IPS DF 6.9 (cell line): ENCODE results near the gene SOST.

Source experiments
- DNase-seq: peaks from one replicate; pipeline ENCODE4 v3.0.0-alpha.2; 2013; ENCODE audit warnings: low read depth, low spot score
- H3K27ac ChIP-seq: one replicate; pipeline ENCODE4 v1.5.1; 2013; ENCODE audit warnings: low read length, control low read depth
- H3K27me3 ChIP-seq: 2 replicates; pipeline ENCODE4 v1.6.1; 2013; ENCODE audit warnings: mild to moderate bottlenecking, low read length; ENCODE audit not compliant: control insufficient read depth, insufficient read depth
- H3K36me3 ChIP-seq: 2 replicates; pipeline ENCODE4 v1.6.1; 2013; ENCODE audit warnings: low read length; ENCODE audit not compliant: control insufficient read depth, insufficient read depth
- H3K4me1 ChIP-seq: 2 replicates; pipeline ENCODE4 v1.6.1; 2013; ENCODE audit warnings: low read length; ENCODE audit not compliant: control insufficient read depth, insufficient read depth
- H3K4me3 ChIP-seq: 2 replicates; pipeline ENCODE4 v1.5.1; 2013; ENCODE audit warnings: mild to moderate bottlenecking, low read length
- H3K9me3 ChIP-seq: 2 replicates; pipeline ENCODE4 v1.6.1; 2013; ENCODE audit warnings: low read length, inconsistent platforms; ENCODE audit not compliant: control insufficient read depth, insufficient read depth
- WGBS: extraction: QIAGEN DNeasy Blood & Tissue Kit; methylation state at CpG from one replicate; pipeline ENCODE4 v1.1.7; 2013; ENCODE audit warnings: mixed read lengths, missing lambda C conversion rate; ENCODE audit not compliant: insufficient read length, insufficient coverage; 5-methylcytosine and 5-hydroxymethylcytosine counted together

SOST gene

GRCh38 chr17:43789482-43789881 lies 30.9 kb upstream of the SOST start:
- no peak for DNase-seq
- no peak overlapping the region for H3K27ac ChIP-seq
- no CpG with 5 or more reads among the region's 1 CpG for WGBS
- no peaks in the 10 kb centered on the region for H3K36me3 ChIP-seq
- H3K9me3 ChIP-seq = no peaks in the 10 kb centered on the region
- no peaks in the 10 kb centered on the region for H3K27me3 ChIP-seq
- no peaks in the 10 kb centered on the region; the same call in 1 of the 2 replicates for H3K4me1 ChIP-seq
- H3K4me3 ChIP-seq = no peak overlapping the region

GRCh38 chr17:43788540-43788939 lies 29.9 kb upstream of the SOST start:
- Histone ChIP-seq H3K4me3 (no peak overlapping the region), H3K27ac (no peak overlapping the region), H3K4me1 (no peaks in the 10 kb centered on the region; the same call in 1 of the 2 replicates), H3K36me3 (no peaks in the 10 kb centered on the region), H3K9me3 (no peaks in the 10 kb centered on the region), H3K27me3 (no peaks in the 10 kb centered on the region)
- DNase-seq = no peak
- no CpG with 5 or more reads among the region's 5 CpGs for WGBS

GRCh38 chr17:43787728-43788127 lies 29.1 kb upstream of the SOST start:
- Histone ChIP-seq H3K27me3 (no peaks in the 10 kb centered on the region), H3K4me1 (no peaks in the 10 kb centered on the region; the same call in 1 of the 2 replicates), H3K4me3 (no peak overlapping the region), H3K9me3 (no peaks in the 10 kb centered on the region), H3K36me3 (no peaks in the 10 kb centered on the region), H3K27ac (no peak overlapping the region)
- WGBS = no CpG with 5 or more reads among the region's 2 CpGs
- DNase-seq = no peak

DNA sequence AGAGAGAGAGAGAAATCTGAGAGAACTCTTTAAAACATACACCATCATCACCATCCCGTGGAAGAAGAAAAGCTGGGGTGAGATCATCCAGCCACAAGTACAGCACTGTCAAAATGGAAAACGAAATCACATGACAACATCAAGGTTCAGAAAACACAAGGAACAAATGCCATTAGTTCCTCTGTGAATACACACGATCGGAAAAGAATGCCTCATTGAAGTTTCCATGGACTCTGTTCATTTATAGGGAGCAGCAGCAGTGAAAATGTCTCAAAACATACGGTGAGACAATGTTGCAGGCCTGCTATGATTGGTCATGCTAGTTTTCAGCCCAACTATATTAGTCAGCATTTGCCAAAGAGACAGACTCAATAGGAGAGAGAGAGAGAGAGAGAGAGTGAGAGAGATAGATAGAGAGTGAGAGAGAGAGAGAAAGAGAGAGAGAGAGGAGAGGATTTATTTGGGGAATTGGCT lies 26.1 kb upstream of the SOST start:
- WGBS = no CpG with 5 or more reads among the region's 5 CpGs
- Histone ChIP-seq H3K27ac (no peak overlapping the region), H3K4me3 (no peak overlapping the region), H3K9me3 (no peaks in the 10 kb centered on the region), H3K27me3 (no peaks in the 10 kb centered on the region), H3K4me1 (peaks cover 2% of the 10 kb centered on the region; the same call in 1 of the 2 replicates), H3K36me3 (no peaks in the 10 kb centered on the region)
- DNase-seq = no peak

DNA sequence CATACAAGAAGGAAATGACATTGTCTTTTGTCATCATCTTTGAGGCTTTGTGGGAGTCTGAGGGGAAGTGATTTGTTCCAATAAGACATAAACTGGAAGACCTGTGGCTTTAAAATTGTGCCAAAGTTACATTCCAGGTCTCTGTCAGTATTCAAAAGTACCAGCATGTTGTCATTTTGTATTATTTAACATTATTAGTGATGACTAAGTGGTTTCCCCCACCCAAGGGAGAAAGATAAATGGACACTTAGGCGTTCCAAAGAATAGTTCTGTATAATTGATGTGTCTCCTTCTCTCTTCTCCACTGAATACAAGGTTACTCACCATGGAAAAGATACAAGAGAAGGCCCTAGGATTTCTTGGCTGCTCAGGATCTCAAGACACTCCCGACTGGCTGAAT lies 25.5 kb upstream of the SOST start:
- no CpG with 5 or more reads among the region's 2 CpGs for WGBS
- DNase-seq = no peak
- Histone ChIP-seq H3K4me3 (no peak overlapping the region), H3K27me3 (no peaks in the 10 kb centered on the region), H3K9me3 (no peaks in the 10 kb centered on the region), H3K4me1 (peaks cover 4% of the 10 kb centered on the region; the same call in 1 of the 2 replicates), H3K27ac (no peak overlapping the region), H3K36me3 (no peaks in the 10 kb centered on the region)

- no peak for DNase-seq
- WGBS = no CpG with 5 or more reads among the region's 15 CpGs
- Histone ChIP-seq H3K9me3 (no peaks in the 10 kb centered on the region), H3K27ac (no peak overlapping the region), H3K4me3 (no peak overlapping the region), H3K4me1 (peaks cover 4% of the 10 kb centered on the region; the same call in 1 of the 2 replicates), H3K27me3 (no peaks in the 10 kb centered on the region), H3K36me3 (no peaks in the 10 kb centered on the region)
Observed at GRCh38 chr17:43782913-43783680, 24.5 kb upstream of the SOST start.

DNA sequence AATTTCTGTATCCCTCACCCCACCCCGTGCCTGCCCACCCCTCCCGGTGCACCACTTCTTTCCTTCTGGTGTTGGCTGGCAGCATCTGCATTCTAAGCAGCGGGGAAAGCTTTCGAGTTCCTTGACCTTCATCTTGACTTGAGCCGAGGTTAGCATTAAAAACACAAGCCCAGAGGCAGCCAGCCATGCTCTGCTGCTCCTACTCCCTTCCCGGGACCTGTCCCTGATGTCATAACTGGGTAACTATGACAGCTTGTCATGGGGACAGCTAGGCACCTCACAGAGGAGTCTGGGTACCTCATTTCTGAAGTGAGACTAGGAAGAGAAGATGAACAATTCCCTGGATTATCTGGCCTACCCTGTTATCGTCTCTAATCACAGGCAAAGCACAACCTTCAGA lies 21.5 kb upstream of the SOST start, which contains the start of gene CFAP97D1:
Gene CFAP97D1, plus strand, starts transcription at position 301 of the 400 bp plus-strand sequence. Its CDS starts 28 bp downstream, at position 329.
- Histone ChIP-seq H3K27ac (no peak within 1 kb of the TSS), H3K27me3 (no peaks in the 10 kb centered on the region), H3K9me3 (no peaks in the 10 kb centered on the region), H3K36me3 (no peaks in the 10 kb centered on the region), H3K4me3 (peak within 1 kb of the TSS; percentile 93; the same call in 1 of the 2 replicates), H3K4me1 (peaks cover 4% of the 10 kb centered on the region; the same call in 1 of the 2 replicates)
- WGBS = no CpG with 5 or more reads among the region's 7 CpGs
- no peak for DNase-seq

- H3K27me3 ChIP-seq = no peaks in the 10 kb centered on the region
- WGBS = no CpG with 5 or more reads among the region's 26 CpGs
- no peaks in the 10 kb centered on the region for H3K36me3 ChIP-seq
- H3K9me3 ChIP-seq = no peaks in the 10 kb centered on the region
- peaks cover 4% of the 10 kb centered on the region; the same call in 1 of the 2 replicates for H3K4me1 ChIP-seq
- no peak overlapping the region for H3K27ac ChIP-seq
- DNase-seq = no peak
- H3K4me3 ChIP-seq = peak overlapping the region; percentile 93; the same call in 1 of the 2 replicates
Observed at GRCh38 chr17:43779145-43780125, 20.8 kb upstream of the SOST start.

- Histone ChIP-seq H3K27me3 (no peaks in the 10 kb centered on the region), H3K27ac (no peak within 1 kb of the TSS)
- no CpG with 5 or more reads among the region's 100 CpGs for WGBS
Observed at GRCh38 chr17:43778337-43779144, 19.9 kb upstream of the SOST start, which contains the start of gene DUSP3. TSS of gene DUSP3 (minus strand) at chr17:43778977. CDS start at chr17:43778924, 53 bp downstream.

More at GRCh38 chr17:43778337-43779144, 19.9 kb upstream of the SOST start, which contains the start of gene DUSP3:
- no peak for DNase-seq
- Histone ChIP-seq H3K4me3 (peak within 1 kb of the TSS; percentile 93), H3K36me3 (peaks cover 5% of the 10 kb centered on the region; the same call in 1 of the 2 replicates), H3K4me1 (peaks cover 4% of the 10 kb centered on the region; the same call in 1 of the 2 replicates), H3K9me3 (no peaks in the 10 kb centered on the region)
